Measurements from ENCODE around the gene PET100.

DNA sequence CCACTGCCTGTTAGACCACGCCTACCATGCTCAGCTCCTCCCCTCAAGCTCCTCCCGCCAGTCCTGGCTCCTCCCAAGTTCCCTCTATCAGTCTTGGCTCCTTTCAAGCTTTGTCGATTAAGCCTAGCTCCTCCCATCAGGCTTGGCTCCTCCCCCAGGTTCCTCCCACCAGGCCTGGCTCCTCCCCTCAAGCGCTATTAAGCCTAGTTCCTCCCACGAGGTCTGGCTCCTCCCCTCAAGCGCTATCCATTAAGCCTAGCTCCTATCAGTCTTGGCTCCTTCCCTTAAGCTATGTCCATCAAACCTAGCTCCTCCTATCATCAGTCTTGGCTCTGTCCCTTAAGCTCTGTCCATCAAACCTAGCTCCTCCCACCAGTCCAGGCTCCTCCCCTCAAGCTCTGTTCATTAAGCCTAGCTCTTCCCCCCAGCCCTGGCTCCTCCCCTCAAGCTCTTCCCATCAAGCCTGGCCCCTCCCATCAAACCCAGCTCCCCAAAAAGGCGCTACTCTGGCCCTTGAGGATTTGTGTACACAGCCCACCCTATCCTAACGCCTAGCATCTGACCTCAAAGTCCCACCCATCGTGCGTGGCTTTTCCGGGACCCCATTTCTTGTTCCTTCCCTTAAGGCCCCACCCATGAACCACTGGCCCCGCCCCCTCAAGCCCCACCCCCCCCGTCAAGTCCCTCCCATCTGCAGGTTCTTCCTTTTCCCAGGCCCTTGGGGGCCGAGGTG, 23.9 kb upstream of the PET100 start:
- TF ChIP-seq CTCF (optimal IDR thresholded peaks at IDR 0.05 in 1 of 3, IDR thresholded peaks at IDR 0.05 in 1 of 3, conservative IDR thresholded peaks at IDR 0.05 in 1 of 3; ENCODE audit: extremely low read depth in 1 of 3, insufficient read depth in 2 of 3, low read length in 3 of 3) (no peak), EZH2 (IDR thresholded peaks at IDR 0.05; ENCODE audit: low read length) (no peak)
